Measurements from ENCODE around the gene PLB1.

The PLB1 gene

DNA sequence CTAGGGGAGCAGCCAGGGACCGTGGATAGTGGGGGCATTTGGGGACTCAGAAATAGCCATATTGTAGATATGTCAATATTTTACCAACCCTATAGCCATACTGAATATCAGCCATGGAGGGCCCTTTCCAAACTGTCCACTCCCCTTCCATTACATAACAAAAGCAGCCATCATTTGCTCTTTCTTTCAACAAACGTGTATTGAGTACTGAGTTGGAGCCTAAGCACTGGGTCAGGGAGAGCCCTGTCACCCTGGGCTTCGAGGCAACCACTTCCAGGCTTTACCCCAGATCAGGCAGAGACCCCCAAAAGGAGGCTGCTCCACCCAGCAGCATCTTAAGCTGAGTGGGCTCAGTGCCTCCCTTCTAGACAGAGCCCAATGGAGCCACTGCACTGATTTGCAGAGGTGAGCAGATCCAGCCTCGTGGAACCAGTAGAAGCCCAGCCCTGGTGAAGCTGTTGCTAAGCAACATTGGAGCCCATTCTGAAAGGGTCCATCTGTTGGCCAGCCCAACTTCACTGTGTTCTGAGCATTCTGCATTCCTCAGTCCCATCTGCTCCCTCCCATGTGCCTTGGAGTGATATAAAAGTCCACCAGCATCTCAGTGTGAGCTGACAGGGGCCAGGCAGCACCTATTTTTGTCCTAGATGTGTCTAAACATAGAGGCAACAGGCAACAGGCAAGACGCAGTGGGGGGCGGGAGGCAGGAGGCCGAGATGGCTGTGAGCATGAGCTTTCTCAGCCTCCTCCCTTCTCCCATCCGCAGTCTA, 112.1 kb downstream of the PLB1 start:
- no peak for DNase-seq (ENCODE audit: low read depth in 3 of 3, low spot score in 1 of 3)

DNA sequence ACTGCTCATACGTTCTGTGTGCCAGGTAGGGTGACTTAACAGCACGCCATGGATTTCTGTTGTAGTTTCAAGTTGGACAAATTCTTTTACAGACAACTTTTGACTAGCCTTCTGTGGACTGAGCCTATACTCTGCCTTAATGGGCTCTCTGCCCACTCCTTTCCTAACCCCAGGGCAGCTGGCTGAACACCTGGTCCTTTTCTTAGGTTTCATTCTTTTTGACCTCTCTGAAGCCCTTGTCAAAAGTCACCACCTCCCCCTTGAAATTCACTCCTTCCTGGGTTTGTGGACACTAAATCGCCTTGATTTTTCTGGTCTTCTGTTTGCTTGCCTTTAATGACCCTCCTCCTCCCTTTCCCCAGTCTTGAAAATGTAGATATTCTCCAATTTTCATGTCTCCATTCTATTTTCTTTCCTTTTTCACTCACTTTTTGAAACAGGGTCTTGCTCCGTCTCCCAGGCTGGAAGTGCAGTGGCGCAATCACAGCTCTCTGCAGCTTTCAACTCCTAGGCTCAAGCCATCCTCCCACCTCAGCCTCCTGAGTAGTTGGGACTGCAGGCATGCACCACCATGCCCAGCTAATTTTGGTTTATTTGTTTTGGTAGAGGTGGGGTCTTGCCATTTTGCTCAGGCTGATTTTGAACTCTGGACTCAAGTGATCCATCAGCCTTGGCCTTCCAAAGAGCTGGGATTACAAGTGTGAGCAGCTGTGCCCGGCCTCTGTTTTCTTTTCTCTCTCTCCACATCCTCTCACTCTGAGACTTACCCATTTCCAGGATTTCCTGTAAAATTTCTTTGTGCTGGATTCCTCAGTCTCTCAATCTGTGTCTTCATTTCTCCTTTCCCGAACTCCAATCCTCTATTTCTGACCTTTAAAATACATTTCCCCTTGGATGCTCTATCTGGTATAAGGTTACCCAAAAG, 112.9 kb downstream of the PLB1 start:
- no peak for DNase-seq (ENCODE audit: low read depth in 3 of 3, low spot score in 1 of 3)

DNA sequence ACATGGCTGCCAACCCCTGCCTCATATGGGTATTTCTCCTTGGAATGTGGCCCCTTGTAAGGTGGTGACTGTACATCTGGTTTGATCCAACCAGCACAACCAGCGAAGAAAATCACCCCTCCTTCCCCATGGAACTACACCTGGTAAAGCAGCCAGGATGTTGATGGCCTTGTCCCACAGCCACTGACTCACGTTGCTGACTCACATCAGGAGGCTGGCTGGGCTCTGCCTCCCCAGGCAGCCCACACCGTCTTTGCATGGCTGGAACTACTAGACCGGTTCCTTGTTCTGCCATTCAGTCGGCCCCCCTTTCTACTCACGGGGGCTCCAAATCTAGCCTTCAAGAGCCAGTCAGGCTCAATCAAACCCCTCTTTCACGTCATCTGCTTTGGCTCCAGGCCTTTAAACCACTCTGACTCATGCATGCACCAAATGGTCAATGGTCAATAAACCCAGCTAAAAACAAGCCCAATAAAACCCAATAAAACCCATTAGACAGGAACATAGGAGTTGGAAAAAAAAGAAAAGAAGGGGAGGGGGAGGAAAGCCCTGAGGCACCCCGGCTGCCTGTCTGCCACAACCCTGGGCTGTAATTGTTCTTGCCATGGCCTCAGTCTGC, 114.8 kb downstream of the PLB1 start:
- DNase-seq (ENCODE audit: low read depth in 3 of 3, low spot score in 1 of 3) = no peak

DNA sequence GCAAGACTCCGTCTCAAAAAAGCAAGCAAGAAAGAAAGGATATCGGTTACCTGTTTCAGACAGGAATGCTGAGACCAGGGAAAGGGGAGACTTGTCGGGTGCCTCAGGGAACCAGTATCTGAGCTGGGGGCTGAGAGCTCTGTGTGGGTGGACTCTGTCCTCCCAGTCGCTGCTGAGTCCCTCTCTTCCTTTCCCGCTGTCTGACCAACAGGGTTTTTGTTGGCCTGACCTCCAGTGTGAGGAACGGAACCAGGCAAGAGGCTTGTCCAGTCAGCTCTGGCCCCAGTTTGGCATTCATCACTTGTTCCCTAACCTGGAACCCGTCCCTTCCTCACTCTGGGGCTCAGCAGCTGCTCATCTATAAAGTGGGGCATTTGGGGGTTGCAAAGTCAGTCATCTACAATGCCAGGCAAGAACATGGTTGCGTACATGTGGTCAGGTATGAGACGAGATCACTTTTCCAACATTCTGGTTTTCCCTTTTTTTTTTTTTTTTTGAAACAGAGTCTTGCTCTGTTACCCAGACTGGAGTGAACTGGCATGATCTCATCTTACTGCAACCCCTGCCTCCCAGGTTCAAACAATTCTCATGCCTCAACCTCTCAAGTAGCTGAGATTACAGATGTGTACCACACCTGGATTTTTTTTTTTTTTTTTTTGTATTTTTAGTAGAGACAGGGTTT, 116.4 kb downstream of the PLB1 start:
- no peak for DNase-seq (ENCODE audit: low read depth in 3 of 3, low spot score in 1 of 3)

DNA sequence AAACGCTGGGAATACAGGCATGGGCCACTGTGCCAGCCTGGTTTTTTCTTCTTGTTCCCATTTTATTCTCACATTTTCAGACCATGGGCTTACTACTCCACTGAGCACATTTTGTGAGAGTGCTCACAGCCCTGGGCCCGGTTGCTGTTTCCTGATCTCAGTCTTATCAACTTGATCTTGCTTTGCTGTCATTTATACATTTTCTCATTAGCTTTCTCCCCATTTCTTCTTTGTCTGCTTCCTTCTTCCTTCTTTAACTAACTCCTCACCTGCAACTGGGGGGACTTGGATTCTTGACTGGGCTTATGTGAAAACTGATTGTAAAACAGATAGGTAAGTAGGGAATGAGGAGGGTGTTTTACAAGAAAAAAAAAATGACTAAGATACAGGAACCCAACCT, 117.3 kb downstream of the PLB1 start:
- no peak for DNase-seq (ENCODE audit: low read depth in 3 of 3, low spot score in 1 of 3)

DNA sequence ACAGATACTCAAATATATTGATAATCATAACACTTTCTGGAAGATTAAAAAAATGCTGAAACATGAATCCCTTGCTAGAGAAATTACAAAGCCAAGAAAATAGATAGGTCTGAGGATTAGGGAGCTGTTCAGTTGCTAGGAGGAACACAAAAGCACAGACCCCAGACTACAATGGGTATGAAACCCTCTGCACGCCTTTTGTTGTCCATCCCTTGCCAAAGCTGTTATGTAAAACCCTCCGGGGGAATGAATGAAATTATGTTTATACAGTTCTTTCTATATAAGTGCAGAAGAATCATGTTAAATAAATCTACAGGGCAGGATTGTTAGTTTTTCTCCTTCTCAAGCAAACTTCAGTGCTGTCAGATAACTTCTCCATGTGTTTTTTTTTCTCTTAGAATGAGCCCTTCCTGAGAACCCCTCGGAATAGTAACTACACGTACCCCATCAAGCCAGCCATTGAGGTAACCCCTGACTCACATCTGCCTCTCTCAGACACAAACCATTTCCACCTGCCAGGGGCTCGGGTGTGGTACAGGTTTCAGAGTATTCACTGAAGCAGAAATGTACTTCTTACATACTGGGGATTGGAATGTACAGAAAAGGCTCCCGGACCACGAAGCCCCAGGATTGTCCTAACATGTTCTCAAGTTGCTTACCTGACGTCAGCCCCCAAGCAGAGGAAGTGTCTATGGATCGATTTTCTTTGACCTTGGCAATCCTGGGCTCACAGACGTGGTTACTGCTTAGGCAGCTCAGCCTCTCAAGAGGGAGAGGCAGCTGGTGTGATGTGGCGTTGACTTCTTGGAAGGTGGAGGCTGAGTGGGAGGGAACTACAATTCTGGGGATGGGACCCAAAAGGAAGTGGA, 118.0 kb downstream of the PLB1 start:
- no peak for DNase-seq (ENCODE audit: low read depth in 3 of 3, low spot score in 1 of 3)

DNA sequence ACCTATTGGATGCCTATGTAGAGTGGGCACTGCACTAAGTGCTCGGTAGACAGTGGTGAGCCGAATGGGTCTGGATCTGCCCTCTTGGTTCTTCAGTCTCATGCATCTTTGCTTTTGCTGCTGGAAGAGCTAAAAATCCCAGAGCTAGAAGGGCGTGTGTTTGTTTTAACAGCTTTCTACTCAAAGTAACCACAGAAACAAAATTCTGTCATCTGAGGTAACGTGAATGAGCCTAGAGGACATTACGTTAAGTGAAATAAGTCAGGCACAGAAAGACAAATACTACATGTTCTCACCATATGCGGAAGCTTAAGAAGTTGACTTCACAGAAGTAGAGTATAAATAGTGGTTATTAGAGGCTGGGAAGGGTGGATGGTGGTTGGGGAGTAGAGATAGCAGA, 119.8 kb downstream of the PLB1 start:
- DNase-seq (ENCODE audit: low read depth in 3 of 3, low spot score in 1 of 3) = no peak

DNA sequence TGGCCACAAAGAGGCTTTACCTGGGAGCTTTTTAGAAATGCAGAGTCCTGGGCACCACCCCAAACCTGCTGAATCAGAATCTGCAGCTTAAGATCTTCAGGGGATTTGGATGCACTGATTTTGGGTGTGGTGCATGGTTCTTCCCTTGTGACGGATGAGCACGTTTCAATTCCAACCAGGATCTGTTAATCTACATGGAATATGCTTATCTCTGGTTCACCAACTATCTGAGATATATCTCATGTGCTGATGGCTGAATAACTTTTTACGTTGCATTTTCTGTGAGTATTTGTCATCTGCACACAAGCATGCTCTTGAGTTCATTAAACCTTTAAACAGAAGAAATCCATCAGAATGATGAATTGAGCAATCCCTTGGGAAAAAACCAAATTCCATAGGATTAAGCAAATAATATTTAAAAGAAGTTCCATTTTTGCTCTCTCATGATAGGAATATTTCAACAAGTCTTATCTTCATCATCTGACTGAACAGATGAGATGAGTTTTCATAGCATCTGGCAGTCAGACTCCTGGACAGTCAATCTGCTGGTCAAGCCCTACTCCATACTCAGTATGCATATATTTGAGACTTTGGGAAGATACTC, 120.6 kb downstream of the PLB1 start:
- no peak for DNase-seq (ENCODE audit: low read depth in 3 of 3, low spot score in 1 of 3)

DNA sequence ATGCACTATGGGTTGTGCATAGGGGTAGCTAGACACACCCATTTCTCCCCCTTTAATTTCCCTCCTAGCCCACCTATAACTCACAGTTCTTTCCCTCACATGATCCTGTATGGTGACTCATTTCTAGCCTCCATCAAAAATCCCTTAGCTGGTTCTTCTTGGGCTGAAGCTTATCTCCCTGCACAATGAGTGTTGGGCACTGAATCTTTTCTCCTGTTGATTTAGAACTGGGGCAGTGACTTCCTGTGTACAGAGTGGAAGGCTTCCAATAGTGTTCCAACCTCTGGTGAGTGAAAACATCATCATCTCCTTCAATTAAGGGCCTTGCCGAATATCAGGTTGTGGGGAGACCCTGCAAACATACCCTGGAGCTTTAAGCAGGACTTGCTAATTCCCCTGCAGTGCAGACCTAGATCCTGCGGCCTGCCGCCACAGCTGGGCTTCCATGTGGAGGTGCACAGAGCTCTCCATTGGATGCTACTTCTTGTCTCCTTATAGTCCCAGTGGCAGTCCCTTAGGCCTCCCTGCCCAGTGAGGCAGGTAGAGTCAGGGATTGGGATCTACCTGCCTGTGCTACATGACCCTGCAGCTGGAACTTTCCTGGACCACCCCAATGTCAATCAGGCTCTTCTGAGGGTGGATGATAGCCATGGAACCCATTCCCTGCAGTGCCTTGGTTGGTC, 121.8 kb downstream of the PLB1 start:
- no peak for DNase-seq (ENCODE audit: low read depth in 3 of 3, low spot score in 1 of 3)

DNA sequence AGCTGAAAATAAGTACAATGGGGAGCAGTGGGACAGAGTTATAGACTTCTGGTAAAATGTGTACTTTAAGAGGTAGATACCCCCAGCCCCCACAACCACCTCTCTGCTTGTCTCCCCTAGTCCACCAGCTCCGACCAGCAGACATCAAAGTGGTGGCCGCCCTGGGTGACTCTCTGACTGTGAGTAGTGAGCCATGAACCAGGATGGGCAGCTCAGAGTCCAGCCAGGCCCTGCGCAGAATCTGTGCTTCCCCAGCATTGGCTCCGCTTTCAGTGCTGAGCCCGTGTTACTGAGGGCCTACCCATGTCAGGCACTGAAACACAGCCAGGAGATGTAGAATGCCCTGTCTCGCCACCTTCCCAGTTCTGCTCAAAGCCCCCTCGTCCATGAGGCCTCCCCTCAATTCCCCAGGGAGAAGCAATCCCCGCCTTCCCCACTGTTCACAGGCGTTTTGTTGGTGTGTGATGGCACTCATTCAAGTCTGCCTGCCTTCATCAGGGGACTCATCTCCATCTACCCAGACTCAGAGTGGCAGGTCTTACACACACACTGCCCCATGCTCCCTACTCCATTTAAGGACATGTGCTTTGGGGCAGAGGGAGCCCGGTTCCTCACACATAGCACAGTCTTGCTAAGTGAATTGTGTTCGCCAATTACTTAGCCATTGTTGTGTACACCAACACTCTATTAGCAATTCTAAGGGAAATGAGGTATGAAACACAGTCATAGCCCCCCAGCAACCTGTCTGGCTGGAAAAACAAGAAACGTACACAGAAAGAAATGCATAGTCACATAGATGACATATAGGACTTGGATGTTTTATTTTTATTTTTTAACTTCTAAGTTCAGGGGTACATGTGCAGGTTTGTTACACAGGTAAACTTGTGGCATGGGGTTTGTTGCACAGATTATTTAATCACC, 122.6 kb downstream of the PLB1 start:
- no peak for DNase-seq (ENCODE audit: low read depth in 3 of 3, low spot score in 1 of 3)

DNA sequence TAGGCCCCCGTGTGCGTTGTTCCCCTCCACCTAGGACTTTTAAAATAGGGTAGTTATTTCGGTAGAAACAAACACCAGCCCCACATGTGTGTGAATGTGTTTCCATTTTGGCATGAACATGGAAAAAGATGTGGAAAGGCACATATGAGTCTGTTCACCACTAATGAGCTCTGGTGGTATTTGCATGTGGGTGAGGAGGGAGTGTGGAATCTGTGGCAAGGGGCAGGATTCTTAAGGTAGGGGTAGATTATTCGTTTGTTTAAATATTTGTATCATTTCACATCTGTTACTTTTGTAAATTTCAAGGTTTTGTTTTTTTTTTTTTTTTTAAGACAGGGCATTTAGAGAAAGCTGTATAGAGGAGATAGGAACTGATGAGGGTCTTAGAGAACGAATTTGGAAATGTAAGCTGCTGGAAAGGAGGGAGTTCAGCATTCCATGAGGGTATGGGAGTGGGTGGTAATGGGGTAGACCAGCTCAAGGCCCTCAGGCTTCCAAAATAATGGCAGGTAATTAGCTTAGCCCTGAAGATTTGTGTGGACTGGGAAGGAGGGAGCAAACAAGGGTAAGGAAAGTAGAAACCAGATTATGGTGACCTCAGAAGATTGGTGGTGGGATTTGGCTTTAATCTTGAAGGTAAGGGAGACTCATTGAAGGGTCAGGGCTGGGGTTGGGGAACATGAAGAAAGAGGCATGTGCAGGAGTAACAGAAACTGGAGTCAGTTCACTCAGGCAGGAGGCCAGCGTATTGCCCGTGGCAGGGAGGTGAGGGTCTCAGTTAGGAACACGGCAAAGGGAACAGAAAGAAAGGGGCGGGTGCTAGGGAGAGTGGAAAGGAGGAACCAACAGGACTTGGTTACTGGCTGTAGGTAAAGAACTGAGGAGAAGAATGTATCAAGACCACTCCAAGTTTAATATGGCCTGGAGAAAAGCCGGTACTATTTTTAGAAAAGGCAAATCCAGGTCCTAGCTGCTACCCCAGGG, 123.6 kb downstream of the PLB1 start:
- no peak for DNase-seq (ENCODE audit: low read depth in 3 of 3, low spot score in 1 of 3)

DNA sequence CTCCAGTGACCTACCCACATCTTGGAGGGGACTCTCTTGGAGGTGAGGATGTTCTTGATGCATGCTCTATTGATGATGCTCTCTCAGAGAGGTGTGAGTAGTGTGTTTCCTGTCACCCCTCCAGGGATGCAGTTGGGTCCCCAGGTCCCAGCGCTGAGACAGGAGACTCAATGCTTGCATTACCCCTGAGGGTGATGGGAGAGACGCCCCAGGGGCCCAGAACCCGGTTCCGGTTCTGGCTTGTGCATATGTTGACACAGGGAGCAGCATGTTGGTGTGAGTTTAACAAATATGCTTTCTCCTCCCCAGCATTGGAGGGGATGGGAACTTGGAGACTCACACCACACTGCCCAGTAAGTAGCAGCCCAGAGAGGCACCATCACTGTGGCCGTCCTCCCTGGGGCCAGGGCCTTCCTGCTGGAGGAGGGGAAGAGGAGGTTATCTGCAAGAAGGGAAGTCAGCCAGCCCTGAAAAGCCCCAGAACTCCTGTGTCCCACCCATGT, 124.5 kb downstream of the PLB1 start:
- DNase-seq (ENCODE audit: low read depth in 3 of 3, low spot score in 1 of 3) = no peak

DNA sequence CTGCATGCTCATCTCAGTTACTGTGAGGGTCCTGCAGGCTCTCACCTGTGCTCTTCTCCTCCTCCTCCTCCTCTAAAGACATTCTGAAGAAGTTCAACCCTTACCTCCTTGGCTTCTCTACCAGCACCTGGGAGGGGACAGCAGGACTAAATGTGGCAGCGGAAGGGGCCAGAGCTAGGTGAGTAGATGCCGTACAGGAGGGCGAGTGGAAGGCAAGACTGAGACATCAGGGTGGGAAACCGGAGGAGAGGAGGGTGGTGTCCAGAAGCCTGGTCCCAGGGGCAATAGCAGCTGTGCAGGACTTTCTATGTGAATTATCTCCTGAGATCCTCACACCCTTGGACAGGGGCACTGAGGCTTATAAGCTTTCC, 124.9 kb downstream of the PLB1 start:
- DNase-seq (ENCODE audit: low read depth in 3 of 3, low spot score in 1 of 3) = no peak

DNA sequence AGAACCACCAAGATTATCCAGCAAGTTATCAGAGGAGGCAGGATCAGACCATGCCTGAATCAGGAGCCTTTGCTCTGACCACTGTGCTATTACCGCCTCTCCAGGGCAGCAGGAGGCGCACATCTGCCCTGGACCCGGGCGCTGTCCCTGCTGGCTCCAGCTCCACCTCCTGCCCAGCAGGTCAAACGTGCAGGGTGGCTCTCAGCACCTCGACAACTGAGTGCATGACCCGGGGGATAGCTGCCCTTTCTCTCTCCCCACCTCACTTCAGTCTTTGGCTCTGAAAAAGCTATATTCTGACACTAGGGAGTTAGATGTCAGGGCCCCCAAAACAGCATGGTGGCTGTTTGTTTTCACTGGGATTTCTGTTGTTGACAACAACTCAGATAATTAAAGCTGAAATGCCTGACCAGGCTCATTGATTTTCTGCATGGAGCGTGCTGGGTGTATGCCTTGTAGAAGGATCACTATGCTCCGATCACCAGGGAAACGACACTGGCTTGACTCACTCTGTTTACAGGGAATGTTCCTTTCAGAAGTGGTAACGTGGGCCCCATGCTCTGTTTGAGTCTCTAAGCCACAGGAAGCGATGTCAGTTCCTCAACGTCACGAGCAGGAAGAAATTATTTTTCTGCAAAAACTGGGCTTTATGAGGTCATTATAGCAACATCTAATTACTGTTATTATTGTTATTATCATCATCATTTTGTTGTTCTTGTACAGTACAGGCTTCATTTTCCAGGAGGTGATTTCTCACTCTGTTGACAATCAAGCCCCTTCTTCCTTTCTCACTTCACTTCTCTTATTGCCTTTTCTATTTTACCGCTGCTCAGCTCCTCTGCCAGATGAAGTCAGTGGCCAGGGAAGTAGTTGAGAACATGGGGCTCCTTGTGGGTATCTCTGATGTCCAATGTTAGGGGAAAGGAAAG, 125.6 kb downstream of the PLB1 start:
- peak in 2 of 3 donors; percentile 49 to 56 for DNase-seq (ENCODE audit: low read depth in 3 of 3, low spot score in 1 of 3)

DNA sequence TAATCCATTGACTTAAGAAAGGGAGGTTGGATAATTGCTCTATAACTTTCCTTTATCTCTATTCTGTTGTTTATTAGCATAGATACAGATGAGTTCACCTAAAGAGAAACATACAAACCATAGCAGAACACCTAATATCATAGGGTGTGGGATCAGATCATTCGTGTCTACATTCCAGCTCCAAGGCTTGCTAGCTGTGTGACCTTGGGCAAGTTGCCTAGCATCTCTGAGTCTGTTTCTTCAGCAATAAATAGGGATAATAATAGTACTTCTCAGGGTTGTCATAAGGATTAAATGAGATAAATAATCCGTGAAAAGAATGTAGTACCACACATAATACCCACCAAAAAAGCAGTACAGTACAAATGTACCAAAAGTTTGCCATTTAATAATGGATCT, 126.2 kb downstream of the PLB1 start:
- DNase-seq (ENCODE audit: low read depth in 3 of 3, low spot score in 1 of 3) = no peak
